Motor neuron (in vitro differentiated cells): ENCODE results near the gene CHST14. TPM values are rescaled to one million over a fixed set of nuclear protein-coding genes. Genes with fewer than 3 reads are reported as not detected.
A peak's percentile ranks its signal among the peaks of the same experiment; 100 is the strongest.

Source experiments
- ATAC-seq, 8 experiments: fragments of 200-7000 bp; cut with Tn5 transposase; replicated peaks in 6 of 8; 2 replicates each; pipeline ENCODE4 v1.8.0; 2021; ENCODE audit warnings: mild to moderate bottlenecking in 8 of 8, moderate library complexity in 8 of 8
- H3K27ac ChIP-seq, 2 donors: fragments of 250-450 bp; sonication (Bioruptor Pico); 2 replicates each; pipeline ENCODE4 v1.9.0; 2021; ENCODE audit warnings: antibody characterized with exemption in 2 of 2, mild to moderate bottlenecking in 2 of 2, moderate library complexity in 1 of 2
- H3K4me1 ChIP-seq, 2 donors: fragments of 250-450 bp; sonication (Bioruptor Pico); replicated peaks in 1 of 2; 2 replicates each; pipeline ENCODE4 v1.6.1; 2021; ENCODE audit warnings: antibody characterized with exemption in 2 of 2, mild to moderate bottlenecking in 2 of 2, moderate library complexity in 1 of 2
- H3K4me3 ChIP-seq, 5 donors: fragments of 250-450 bp; sonication (Bioruptor Pico); 2 replicates each; pipeline ENCODE4 v1.9.0; 2021; ENCODE audit warnings: antibody characterized with exemption in 5 of 5, mild to moderate bottlenecking in 5 of 5, moderate library complexity in 4 of 5
- WGBS, 10 experiments: fragments of 450-650 bp; shearing (Covaris generic); methylation state at CpG; one replicate each; pipeline ENCODE4 v1.0.0; 2022; 5-methylcytosine and 5-hydroxymethylcytosine counted together
- in situ Hi-C, 9 experiments: fragments of 400-800 bp; cut with MboI; loops; one replicate each; pipeline ENCODE4 v1.15.0; 2021; ENCODE audit warnings: low sequenced_read_pairs in 9 of 9, low pct_unique_long_range_greater_than_20kb in 2 of 9; ENCODE audit not compliant: unreplicated experiment in 9 of 9
- total RNA-seq, 8 experiments: library from RNA; unstranded; fragments of 300-600 nt; gene quantifications; 2 replicates each; pipeline versions ENCODE4 v1.2.3 to v1.2.4, GENCODE V29; 2022

The CHST14 gene
- total RNA-seq, 8 experiments from 2014 or later = 2.1 to 12.0 (median 6.0) TPM

- peak in 4 of 8 experiments; percentile 1 to 8 (median 4) for ATAC-seq
Measured at GRCh38 chr15:40471808-40472150, 995 bp downstream of the CHST14 start.

GRCh38 chr15:40472171-40472727 lies 1.5 kb downstream of the CHST14 start:
- H3K27ac ChIP-seq = no peak overlapping the region
- in situ Hi-C loops = no loop called here
- peaks cover 8 to 15% of the 10 kb centered on the region in 2 donors for H3K4me1 ChIP-seq
- ATAC-seq = no peak
- 57 to 100% (median 100%) methylated on average over 1 to 6 of the region's 9 CpGs; no CpG with 5 or more reads in 6 of the 10 experiments for WGBS, 10 experiments
- peak overlapping the region in 1 of 5 donors; percentile 48 for H3K4me3 ChIP-seq

More at GRCh38 chr15:40471808-40472150, 995 bp downstream of the CHST14 start:
- in situ Hi-C loops = no loop called here
- Histone ChIP-seq H3K4me3 (peak overlapping the region in 4 of 5 donors; percentile 33 to 48 (median 36)), H3K27ac (no peak overlapping the region), H3K4me1 (peaks cover 8 to 15% of the 10 kb centered on the region in 2 donors)
- 20 to 73% (median 32%) methylated on average over 1 to 9 of the region's 16 CpGs; no CpG with 5 or more reads in 6 of the 10 experiments for WGBS, 10 experiments

GRCh38 chr15:40474581-40474980 lies 3.8 kb downstream of the CHST14 start:
- in situ Hi-C loops = no loop called here
- ATAC-seq = no peak
- no peak overlapping the region for H3K27ac ChIP-seq
- peaks cover 8 to 15% of the 10 kb centered on the region in 2 donors for H3K4me1 ChIP-seq
- no peak overlapping the region for H3K4me3 ChIP-seq
- 40 to 93% (median 82%) methylated on average over 1 to 4 of the region's 8 CpGs; no CpG with 5 or more reads in 4 of the 10 experiments for WGBS, 10 experiments

GRCh38 chr15:40477642-40478327 lies 7.0 kb downstream of the CHST14 start:
- H3K27ac ChIP-seq = no peak overlapping the region
- ATAC-seq = peak in 3 of 8 experiments; percentile 20 to 55 (median 24)
- in situ Hi-C loops = no loop called here

GRCh38 chr15:40479024-40479423 lies 8.2 kb downstream of the CHST14 start:
- in situ Hi-C loops = no loop called here

More at GRCh38 chr15:40477642-40478327, 7.0 kb downstream of the CHST14 start:
- WGBS, 10 experiments = 20 to 100% (median 36%) methylated on average over 1 to 5 of the region's 5 CpGs; no CpG with 5 or more reads in 2 of the 10 experiments
- Histone ChIP-seq H3K4me3 (no peak overlapping the region), H3K4me1 (no peaks in the 10 kb centered on the region)

GRCh38 chr15:40481341-40482074 lies 10.7 kb downstream of the CHST14 start:
- ATAC-seq = peak in 2 of 8 experiments; percentile 38 to 68
- Histone ChIP-seq H3K4me1 (no peaks in the 10 kb centered on the region), H3K27ac (no peak overlapping the region), H3K4me3 (no peak overlapping the region)
- in situ Hi-C loops = no loop called here
- WGBS, 10 experiments = 0 to 71% (median 34%) methylated on average over 1 of the region's 1 CpG; no CpG with 5 or more reads in 2 of the 10 experiments

More at GRCh38 chr15:40479024-40479423, 8.2 kb downstream of the CHST14 start:
- H3K4me1 ChIP-seq = no peaks in the 10 kb centered on the region
- ATAC-seq = no peak
- H3K4me3 ChIP-seq = no peak overlapping the region
- no peak overlapping the region for H3K27ac ChIP-seq

- Histone ChIP-seq H3K4me3 (no peak overlapping the region), H3K27ac (no peak overlapping the region), H3K4me1 (no peaks in the 10 kb centered on the region)
- 33 to 100% (median 100%) methylated on average over 1 to 2 of the region's 2 CpGs; no CpG with 5 or more reads in 5 of the 10 experiments for WGBS, 10 experiments
- ATAC-seq = no peak
- in situ Hi-C loops = no loop called here
Measured at GRCh38 chr15:40483919-40484318, 13.1 kb downstream of the CHST14 start.

GRCh38 chr15:40486066-40486770 lies 15.4 kb downstream of the CHST14 start:
- Histone ChIP-seq H3K4me1 (no peaks in the 10 kb centered on the region), H3K27ac (no peak overlapping the region), H3K4me3 (no peak overlapping the region)
- no peak for ATAC-seq
- in situ Hi-C loops = no loop called here
- WGBS, 10 experiments = 84 to 100% (median 90%) methylated on average over 2 to 10 of the region's 36 CpGs; no CpG with 5 or more reads in 4 of the 10 experiments

- WGBS, 10 experiments = 69 to 100% (median 84%) methylated on average over 1 to 12 of the region's 35 CpGs; no CpG with 5 or more reads in 4 of the 10 experiments
- in situ Hi-C loops = no loop called here
Measured at GRCh38 chr15:40487816-40488682, 17.3 kb downstream of the CHST14 start.

GRCh38 chr15:40489274-40490175 lies 18.7 kb downstream of the CHST14 start:
- H3K27ac ChIP-seq = no peak overlapping the region
- no peak overlapping the region for H3K4me3 ChIP-seq
- ATAC-seq = no peak
- in situ Hi-C loops = no loop called here
- 88 to 100% (median 96%) methylated on average over 3 to 15 of the region's 47 CpGs; no CpG with 5 or more reads in 5 of the 10 experiments for WGBS, 10 experiments
- peaks cover 6 to 7% of the 10 kb centered on the region in 2 donors for H3K4me1 ChIP-seq

More at GRCh38 chr15:40487816-40488682, 17.3 kb downstream of the CHST14 start:
- Histone ChIP-seq H3K4me1 (no peaks in the 10 kb centered on the region), H3K4me3 (no peak overlapping the region), H3K27ac (no peak overlapping the region)
- no peak for ATAC-seq

- H3K27ac ChIP-seq = no peak overlapping the region
- peaks cover 6 to 10% of the 10 kb centered on the region in 2 donors for H3K4me1 ChIP-seq
- 43 to 100% (median 82%) methylated on average over 2 to 8 of the region's 8 CpGs; no CpG with 5 or more reads in 2 of the 10 experiments for WGBS, 10 experiments
- peak in 1 of 8 experiments; percentile 39 for ATAC-seq
- in situ Hi-C loops = no loop called here
- no peak overlapping the region for H3K4me3 ChIP-seq
Measured at GRCh38 chr15:40493089-40493840, 22.5 kb downstream of the CHST14 start.
